Liver (tissue), 9 donors: ENCODE data around the gene TAF8. TPM values are rescaled to one million over a fixed set of nuclear protein-coding genes. Genes with fewer than 3 reads are reported as not detected.

ENCODE experiments used
- DNase-seq: peaks from one replicate; pipeline ENCODE4 v3.0.0-alpha.2; 2017; ENCODE audit warnings: low spot score
- H3K27ac ChIP-seq, 2 donors: one replicate each; pipeline ENCODE4 v1.7.0; 2013; ENCODE audit warnings: inconsistent platforms in 2 of 2, low read length in 2 of 2, control low read depth in 1 of 2, low read depth in 1 of 2, mild to moderate bottlenecking in 1 of 2
- H3K27me3 ChIP-seq, 4 donors: one replicate each; pipeline versions ENCODE4 v1.6.1 to v1.7.0; 2013; ENCODE audit warnings: low read length in 3 of 4, inconsistent platforms in 1 of 4, mild to moderate bottlenecking in 1 of 4, moderate library complexity in 1 of 4; ENCODE audit not compliant: control insufficient read depth in 4 of 4, insufficient read depth in 4 of 4
- H3K36me3 ChIP-seq, 4 donors: one replicate each; pipeline versions ENCODE4 v1.6.1 to v1.7.0; 2013; ENCODE audit warnings: low read length in 3 of 4, mild to moderate bottlenecking in 3 of 4, low read depth in 1 of 4, moderate library complexity in 1 of 4; ENCODE audit not compliant: control insufficient read depth in 4 of 4, insufficient read depth in 3 of 4
- H3K4me1 ChIP-seq, 4 donors: one replicate each; pipeline versions ENCODE4 v1.6.1 to v1.7.0; 2013; ENCODE audit warnings: low read length in 3 of 4, mild to moderate bottlenecking in 3 of 4, moderate library complexity in 1 of 4; ENCODE audit not compliant: control insufficient read depth in 4 of 4, insufficient read depth in 4 of 4
- H3K4me3 ChIP-seq, 3 donors: one replicate each; pipeline versions ENCODE4 v1.6.1 to v1.7.0; 2013; ENCODE audit warnings: low read length in 3 of 3, control low read depth in 1 of 3, low read depth in 1 of 3, mild to moderate bottlenecking in 1 of 3
- H3K9ac ChIP-seq, 2 donors: one replicate each; pipeline ENCODE4 v1.7.0; 2013; ENCODE audit warnings: low read length in 2 of 2, mild to moderate bottlenecking in 2 of 2, moderate library complexity in 2 of 2, control low read depth in 1 of 2, low read depth in 1 of 2
- H3K9me3 ChIP-seq, 4 donors: one replicate each; pipeline versions ENCODE4 v1.6.1 to v1.7.0; 2013; ENCODE audit warnings: low read length in 3 of 4; ENCODE audit not compliant: control insufficient read depth in 4 of 4
- FOXA2 ChIP-seq: IDR thresholded peaks from 2 replicates; pipeline ENCODE4 v1.6.1; 2016; ENCODE audit warnings: antibody characterized with exemption
- GABPA ChIP-seq, 2 donors: IDR thresholded peaks in 1 of 2; conservative IDR thresholded peaks in 1 of 2; 2 replicates each; pipeline ENCODE4 v1.6.1; 2016; ENCODE audit warnings: antibody characterized with exemption in 2 of 2, mild to moderate bottlenecking in 1 of 2, moderate library complexity in 1 of 2
- HNF4A ChIP-seq, 2 donors: conservative IDR thresholded peaks; 2 replicates each; pipeline ENCODE4 v1.6.1; 2016; ENCODE audit warnings: antibody characterized with exemption in 2 of 2, mild to moderate bottlenecking in 2 of 2
- JUND ChIP-seq, 2 donors: IDR thresholded peaks; 2 replicates each; pipeline ENCODE4 v1.6.1; 2016; ENCODE audit warnings: antibody characterized with exemption in 2 of 2
- NR2F2 ChIP-seq: IDR thresholded peaks from 2 replicates; pipeline ENCODE4 v1.6.1; 2016; ENCODE audit warnings: antibody characterized with exemption
- RAD21 ChIP-seq, 2 donors: IDR thresholded peaks; 2 replicates each; pipeline ENCODE4 v1.6.1; 2016; ENCODE audit warnings: antibody characterized with exemption in 2 of 2, mild to moderate bottlenecking in 2 of 2
- SP1 ChIP-seq: IDR thresholded peaks from 2 replicates; pipeline ENCODE4 v1.6.1; 2018; ENCODE audit warnings: antibody characterized with exemption, mild to moderate bottlenecking
- TAF1 ChIP-seq: conservative IDR thresholded peaks from 2 replicates; pipeline ENCODE4 v1.6.1; 2016; ENCODE audit warnings: antibody characterized with exemption, mild to moderate bottlenecking
- WGBS: extraction: QIAGEN DNeasy Blood & Tissue Kit; methylation state at CpG from one replicate; pipeline ENCODE4 v1.1.7; 2013; 5-methylcytosine and 5-hydroxymethylcytosine counted together
- polyA plus RNA-seq, 2 donors: library from polyadenylated mRNA; stranded (reverse) in 1 of 2; unstranded in 1 of 2; fragments of 200-250 nt in 1 of 2; fragments of >200 nt in 1 of 2; fragmentation: Nextera tagmentation in 1 of 2; extraction: Ambion mirVana in 1 of 2; gene quantifications; one replicate each; pipeline versions ENCODE4 v1.2.1 to v1.2.3, GENCODE V29; 2013 to 2015
- total RNA-seq, 2 donors: library from RNA; depleted of rRNA; stranded (reverse); fragments of >200 nt; gene quantifications; one replicate each; pipeline ENCODE4 v1.2.3, GENCODE V29; 2014
- TF ChIP-seq, protein P1 (sequence below): IDR thresholded peaks from 2 replicates; pipeline ENCODE4 v1.6.1; 2016; ENCODE audit warnings: antibody characterized with exemption
- TF ChIP-seq, protein P2 (sequence below): fragments of 150-350 bp; IDR thresholded peaks from 2 replicates; pipeline ENCODE4 v1.5.1; 2017; ENCODE audit warnings: improper control_type of control experiment, low read depth, low read length; ENCODE audit not compliant: missing input control
- TF ChIP-seq, protein P3 (sequence below): IDR thresholded peaks from 2 replicates; pipeline ENCODE4 v1.6.1; 2016; ENCODE audit warnings: antibody characterized with exemption
- TF ChIP-seq, protein P4 (sequence below): IDR thresholded peaks from 2 replicates; pipeline ENCODE4 v1.6.1; 2016; ENCODE audit warnings: antibody characterized with exemption, mild to moderate bottlenecking
- donor health status: healthy.
- donor health status: healthy.
- donor health status: healthy.
- donor health status: healthy.
- donor health status: healthy.

Gene TAF8
- total and polyA plus RNA-seq, 4 donors, result 3.9 to 11.3 (median 7.4) TPM

DNA sequence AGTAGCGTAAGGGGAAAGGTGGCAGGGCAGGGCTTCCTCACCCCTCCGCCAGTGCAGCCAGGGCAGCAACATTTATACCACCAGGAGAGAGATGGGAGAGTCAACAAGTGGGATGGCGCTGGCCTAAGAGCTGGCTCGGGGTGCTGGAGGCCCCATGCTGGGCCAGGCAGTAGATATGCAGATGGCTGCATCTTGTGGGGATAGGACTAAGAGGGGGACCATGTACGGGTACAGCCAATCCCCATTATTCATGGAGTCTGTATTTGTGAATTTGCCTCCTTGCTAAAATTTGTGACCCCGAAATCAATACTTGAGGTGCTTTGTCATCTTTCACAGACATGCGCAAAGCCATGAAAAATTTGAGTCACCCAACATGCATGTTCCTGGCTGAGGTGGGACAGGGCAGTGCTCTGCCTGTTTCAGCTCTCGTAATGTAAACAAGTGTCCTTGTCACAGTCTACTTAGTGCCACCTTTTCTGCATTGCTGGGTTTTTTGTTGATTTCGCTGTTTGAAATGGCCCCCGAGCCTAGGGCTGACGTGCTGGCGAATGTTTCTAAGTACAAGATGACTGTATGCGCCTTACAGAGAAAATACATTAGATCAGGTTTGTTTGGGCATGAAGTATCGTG lies 27.5 kb upstream of the TAF8 start:
- Histone ChIP-seq H3K9me3 (no peaks in the 10 kb centered on the region), H3K27ac (no peak overlapping the region), H3K36me3 (no peaks in the 10 kb centered on the region), H3K4me1 (no peaks in the 10 kb centered on the region), H3K9ac (no peak overlapping the region), H3K27me3 (no peaks in the 10 kb centered on the region), H3K4me3 (no peak overlapping the region)
- TF ChIP-seq RAD21 (IDR thresholded peaks at IDR 0.05) (no peak), TAF1 (no peak), HNF4A (conservative IDR thresholded peaks at IDR 0.05) (no peak), GABPA (IDR thresholded peaks at IDR 0.05 in 1 of 2, conservative IDR thresholded peaks at IDR 0.05 in 1 of 2) (no peak), JUND (IDR thresholded peaks at IDR 0.05) (no peak)
- TF ChIP-seq, protein P1, sequence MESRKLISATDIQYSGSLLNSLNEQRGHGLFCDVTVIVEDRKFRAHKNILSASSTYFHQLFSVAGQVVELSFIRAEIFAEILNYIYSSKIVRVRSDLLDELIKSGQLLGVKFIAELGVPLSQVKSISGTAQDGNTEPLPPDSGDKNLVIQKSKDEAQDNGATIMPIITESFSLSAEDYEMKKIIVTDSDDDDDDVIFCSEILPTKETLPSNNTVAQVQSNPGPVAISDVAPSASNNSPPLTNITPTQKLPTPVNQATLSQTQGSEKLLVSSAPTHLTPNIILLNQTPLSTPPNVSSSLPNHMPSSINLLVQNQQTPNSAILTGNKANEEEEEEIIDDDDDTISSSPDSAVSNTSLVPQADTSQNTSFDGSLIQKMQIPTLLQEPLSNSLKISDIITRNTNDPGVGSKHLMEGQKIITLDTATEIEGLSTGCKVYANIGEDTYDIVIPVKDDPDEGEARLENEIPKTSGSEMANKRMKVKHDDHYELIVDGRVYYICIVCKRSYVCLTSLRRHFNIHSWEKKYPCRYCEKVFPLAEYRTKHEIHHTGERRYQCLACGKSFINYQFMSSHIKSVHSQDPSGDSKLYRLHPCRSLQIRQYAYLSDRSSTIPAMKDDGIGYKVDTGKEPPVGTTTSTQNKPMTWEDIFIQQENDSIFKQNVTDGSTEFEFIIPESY, result no peak
- TF ChIP-seq, protein P2, sequence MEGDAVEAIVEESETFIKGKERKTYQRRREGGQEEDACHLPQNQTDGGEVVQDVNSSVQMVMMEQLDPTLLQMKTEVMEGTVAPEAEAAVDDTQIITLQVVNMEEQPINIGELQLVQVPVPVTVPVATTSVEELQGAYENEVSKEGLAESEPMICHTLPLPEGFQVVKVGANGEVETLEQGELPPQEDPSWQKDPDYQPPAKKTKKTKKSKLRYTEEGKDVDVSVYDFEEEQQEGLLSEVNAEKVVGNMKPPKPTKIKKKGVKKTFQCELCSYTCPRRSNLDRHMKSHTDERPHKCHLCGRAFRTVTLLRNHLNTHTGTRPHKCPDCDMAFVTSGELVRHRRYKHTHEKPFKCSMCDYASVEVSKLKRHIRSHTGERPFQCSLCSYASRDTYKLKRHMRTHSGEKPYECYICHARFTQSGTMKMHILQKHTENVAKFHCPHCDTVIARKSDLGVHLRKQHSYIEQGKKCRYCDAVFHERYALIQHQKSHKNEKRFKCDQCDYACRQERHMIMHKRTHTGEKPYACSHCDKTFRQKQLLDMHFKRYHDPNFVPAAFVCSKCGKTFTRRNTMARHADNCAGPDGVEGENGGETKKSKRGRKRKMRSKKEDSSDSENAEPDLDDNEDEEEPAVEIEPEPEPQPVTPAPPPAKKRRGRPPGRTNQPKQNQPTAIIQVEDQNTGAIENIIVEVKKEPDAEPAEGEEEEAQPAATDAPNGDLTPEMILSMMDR, result no peak
- TF ChIP-seq, protein P3, sequence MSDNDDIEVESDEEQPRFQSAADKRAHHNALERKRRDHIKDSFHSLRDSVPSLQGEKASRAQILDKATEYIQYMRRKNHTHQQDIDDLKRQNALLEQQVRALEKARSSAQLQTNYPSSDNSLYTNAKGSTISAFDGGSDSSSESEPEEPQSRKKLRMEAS, result no peak
- TF ChIP-seq, protein P4, sequence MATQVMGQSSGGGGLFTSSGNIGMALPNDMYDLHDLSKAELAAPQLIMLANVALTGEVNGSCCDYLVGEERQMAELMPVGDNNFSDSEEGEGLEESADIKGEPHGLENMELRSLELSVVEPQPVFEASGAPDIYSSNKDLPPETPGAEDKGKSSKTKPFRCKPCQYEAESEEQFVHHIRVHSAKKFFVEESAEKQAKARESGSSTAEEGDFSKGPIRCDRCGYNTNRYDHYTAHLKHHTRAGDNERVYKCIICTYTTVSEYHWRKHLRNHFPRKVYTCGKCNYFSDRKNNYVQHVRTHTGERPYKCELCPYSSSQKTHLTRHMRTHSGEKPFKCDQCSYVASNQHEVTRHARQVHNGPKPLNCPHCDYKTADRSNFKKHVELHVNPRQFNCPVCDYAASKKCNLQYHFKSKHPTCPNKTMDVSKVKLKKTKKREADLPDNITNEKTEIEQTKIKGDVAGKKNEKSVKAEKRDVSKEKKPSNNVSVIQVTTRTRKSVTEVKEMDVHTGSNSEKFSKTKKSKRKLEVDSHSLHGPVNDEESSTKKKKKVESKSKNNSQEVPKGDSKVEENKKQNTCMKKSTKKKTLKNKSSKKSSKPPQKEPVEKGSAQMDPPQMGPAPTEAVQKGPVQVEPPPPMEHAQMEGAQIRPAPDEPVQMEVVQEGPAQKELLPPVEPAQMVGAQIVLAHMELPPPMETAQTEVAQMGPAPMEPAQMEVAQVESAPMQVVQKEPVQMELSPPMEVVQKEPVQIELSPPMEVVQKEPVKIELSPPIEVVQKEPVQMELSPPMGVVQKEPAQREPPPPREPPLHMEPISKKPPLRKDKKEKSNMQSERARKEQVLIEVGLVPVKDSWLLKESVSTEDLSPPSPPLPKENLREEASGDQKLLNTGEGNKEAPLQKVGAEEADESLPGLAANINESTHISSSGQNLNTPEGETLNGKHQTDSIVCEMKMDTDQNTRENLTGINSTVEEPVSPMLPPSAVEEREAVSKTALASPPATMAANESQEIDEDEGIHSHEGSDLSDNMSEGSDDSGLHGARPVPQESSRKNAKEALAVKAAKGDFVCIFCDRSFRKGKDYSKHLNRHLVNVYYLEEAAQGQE, result no peak
- WGBS, result 91% methylated on average over 14 of the region's 14 CpGs
- no peak for DNase-seq

DNA sequence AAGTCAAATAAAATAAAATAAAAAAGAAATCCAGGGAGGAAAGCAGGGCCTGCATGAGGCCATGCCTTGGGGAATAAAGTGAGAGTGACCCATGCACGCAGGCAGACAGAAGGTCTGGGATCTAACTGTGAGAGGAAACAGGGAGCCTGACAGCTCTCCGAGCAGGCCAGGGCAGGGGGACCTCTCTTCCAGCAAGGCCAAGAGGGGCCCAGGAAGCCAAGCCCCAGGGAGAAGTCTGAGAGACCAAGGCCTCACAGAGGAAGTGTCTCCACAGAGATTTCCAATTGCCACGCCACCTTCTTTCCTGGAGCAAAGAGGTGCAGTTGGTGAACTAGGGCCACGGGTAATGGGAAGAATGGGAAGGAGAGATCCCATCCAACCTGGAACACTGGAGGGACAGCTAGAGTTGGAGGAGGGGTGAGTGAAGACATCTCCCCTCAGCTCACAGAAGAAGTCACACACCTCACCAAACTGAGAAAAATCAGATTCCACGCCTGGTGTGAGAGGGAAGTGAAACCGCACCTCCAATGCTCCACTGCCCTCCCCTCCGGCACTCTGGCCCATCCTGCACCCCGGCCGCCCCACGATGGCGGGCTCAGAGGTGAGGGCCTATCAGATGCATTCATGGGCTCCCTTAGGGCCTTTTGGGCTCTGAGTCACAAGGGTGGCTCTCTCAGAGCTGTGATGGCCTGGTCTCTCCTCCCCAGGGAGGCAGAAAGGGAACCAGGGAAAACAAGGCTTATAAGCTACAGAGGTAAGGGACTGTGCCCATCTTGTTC lies 25.1 kb upstream of the TAF8 start:
- H3K4me1 ChIP-seq, result no peaks in the 10 kb centered on the region
- no peak overlapping the region for H3K27ac ChIP-seq
- H3K9me3 ChIP-seq, result no peaks in the 10 kb centered on the region
- TF ChIP-seq NR2F2 (no peak), SP1 (no peak), FOXA2 (no peak)
- TF ChIP-seq, protein P4, result no peak
- H3K9ac ChIP-seq, result no peak overlapping the region
- no peak for DNase-seq
- no peaks in the 10 kb centered on the region for H3K36me3 ChIP-seq
- H3K4me3 ChIP-seq, result no peak overlapping the region
- 89% methylated on average over 11 of the region's 11 CpGs for WGBS
- H3K27me3 ChIP-seq, result no peaks in the 10 kb centered on the region
